ENCODE data around the gene PROSER3.
"Not testable (repeated sequence)": the region's sequence is repeated elsewhere in the genome, so short reads cannot be mapped to it uniquely, and the experiment has no call there.

Gene PROSER3

GRCh38 chr19:35792312-35792711, 34.3 kb downstream of the PROSER3 start:
- DNase-seq (ENCODE audit: low read depth): no peak

- DNase-seq (ENCODE audit: low read depth): no peak
Observed at GRCh38 chr19:35792888-35793287, 34.9 kb downstream of the PROSER3 start.

- DNase-seq (ENCODE audit: low read depth): no peak
Observed at GRCh38 chr19:35793381-35794165, 35.6 kb downstream of the PROSER3 start.

- DNase-seq (ENCODE audit: low read depth): not testable (repeated sequence)
Observed at GRCh38 chr19:35795564-35795963, 37.6 kb downstream of the PROSER3 start.

- DNase-seq (ENCODE audit: low read depth): no peak
Observed at GRCh38 chr19:35796645-35797542, 38.9 kb downstream of the PROSER3 start.

- no peak for DNase-seq (ENCODE audit: low read depth)
Observed at GRCh38 chr19:35797663-35798062, 39.7 kb downstream of the PROSER3 start.

GRCh38 chr19:35801828-35802227, 43.9 kb downstream of the PROSER3 start:
- DNase-seq (ENCODE audit: low read depth): no peak

GRCh38 chr19:35805526-35806102, 47.6 kb downstream of the PROSER3 start:
- no peak for DNase-seq (ENCODE audit: low read depth)

GRCh38 chr19:35806597-35806996, 48.6 kb downstream of the PROSER3 start:
- DNase-seq (ENCODE audit: low read depth): no peak

GRCh38 chr19:35807633-35808032, 49.7 kb downstream of the PROSER3 start:
- no peak for DNase-seq (ENCODE audit: low read depth)

- no peak for DNase-seq (ENCODE audit: low read depth)
Observed at GRCh38 chr19:35811317-35812219, 53.6 kb downstream of the PROSER3 start.

GRCh38 chr19:35812220-35813042, 54.5 kb downstream of the PROSER3 start, which contains the start of gene PRODH2:
PRODH2 (minus strand) TSS chr19:35812845; CDS start chr19:35812805, 40 bp downstream.
- no peak for DNase-seq (ENCODE audit: low read depth)

GRCh38 chr19:35813043-35813890, 55.3 kb downstream of the PROSER3 start:
- no peak for DNase-seq (ENCODE audit: low read depth)

GRCh38 chr19:35816262-35816661, 58.3 kb downstream of the PROSER3 start:
- DNase-seq (ENCODE audit: low read depth): no peak

- no peak for DNase-seq (ENCODE audit: low read depth)
Observed at GRCh38 chr19:35816846-35817245, 58.9 kb downstream of the PROSER3 start.

- DNase-seq (ENCODE audit: low read depth): no peak
Observed at GRCh38 chr19:35818445-35818844, 60.5 kb downstream of the PROSER3 start.
